Omental fat pad (tissue), 4 donors: ENCODE results near the gene KAT14. TPM values are rescaled to one million over a fixed set of nuclear protein-coding genes. Genes with fewer than 3 reads are reported as not detected.
A peak's percentile ranks its signal among the peaks of the same experiment; 100 is the strongest.
"Not testable (repeated sequence)": the region's sequence is repeated elsewhere in the genome, so short reads cannot be mapped to it uniquely, and the experiment has no call there.

Experiments used
- ATAC-seq: fragments of 150-250 bp; one replicate; pipeline ENCODE4 v1.9.1; 2016; ENCODE audit warnings: mild to moderate bottlenecking, moderate library complexity; ENCODE audit not compliant: low FRiP score
- DNase-seq: peaks from one replicate; pipeline ENCODE4 v3.0.0-alpha.2; 2019; ENCODE audit warnings: low spot score
- total RNA-seq, 4 donors: library from RNA; depleted of rRNA; stranded (reverse); fragments of >200 nt; gene quantifications; one replicate each; pipeline ENCODE4 v1.1.0, GENCODE V29; 2016
- TF ChIP-seq, protein P1 (sequence below), 3 donors: fragments of 450-650 bp; IDR thresholded peaks; one replicate each; pipeline ENCODE4 v1.5.1; 2016 to 2017; ENCODE audit warnings: antibody characterized with exemption in 3 of 3, mild to moderate bottlenecking in 3 of 3, moderate library complexity in 2 of 3

KAT14 gene, protein sequence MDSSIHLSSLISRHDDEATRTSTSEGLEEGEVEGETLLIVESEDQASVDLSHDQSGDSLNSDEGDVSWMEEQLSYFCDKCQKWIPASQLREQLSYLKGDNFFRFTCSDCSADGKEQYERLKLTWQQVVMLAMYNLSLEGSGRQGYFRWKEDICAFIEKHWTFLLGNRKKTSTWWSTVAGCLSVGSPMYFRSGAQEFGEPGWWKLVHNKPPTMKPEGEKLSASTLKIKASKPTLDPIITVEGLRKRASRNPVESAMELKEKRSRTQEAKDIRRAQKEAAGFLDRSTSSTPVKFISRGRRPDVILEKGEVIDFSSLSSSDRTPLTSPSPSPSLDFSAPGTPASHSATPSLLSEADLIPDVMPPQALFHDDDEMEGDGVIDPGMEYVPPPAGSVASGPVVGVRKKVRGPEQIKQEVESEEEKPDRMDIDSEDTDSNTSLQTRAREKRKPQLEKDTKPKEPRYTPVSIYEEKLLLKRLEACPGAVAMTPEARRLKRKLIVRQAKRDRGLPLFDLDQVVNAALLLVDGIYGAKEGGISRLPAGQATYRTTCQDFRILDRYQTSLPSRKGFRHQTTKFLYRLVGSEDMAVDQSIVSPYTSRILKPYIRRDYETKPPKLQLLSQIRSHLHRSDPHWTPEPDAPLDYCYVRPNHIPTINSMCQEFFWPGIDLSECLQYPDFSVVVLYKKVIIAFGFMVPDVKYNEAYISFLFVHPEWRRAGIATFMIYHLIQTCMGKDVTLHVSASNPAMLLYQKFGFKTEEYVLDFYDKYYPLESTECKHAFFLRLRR
- total RNA-seq, result 10 to 100 TPM in 1 of 4 donors, 1 to 10 TPM in 3; 5.5 to 11.9 (median 9.4) TPM

DNA sequence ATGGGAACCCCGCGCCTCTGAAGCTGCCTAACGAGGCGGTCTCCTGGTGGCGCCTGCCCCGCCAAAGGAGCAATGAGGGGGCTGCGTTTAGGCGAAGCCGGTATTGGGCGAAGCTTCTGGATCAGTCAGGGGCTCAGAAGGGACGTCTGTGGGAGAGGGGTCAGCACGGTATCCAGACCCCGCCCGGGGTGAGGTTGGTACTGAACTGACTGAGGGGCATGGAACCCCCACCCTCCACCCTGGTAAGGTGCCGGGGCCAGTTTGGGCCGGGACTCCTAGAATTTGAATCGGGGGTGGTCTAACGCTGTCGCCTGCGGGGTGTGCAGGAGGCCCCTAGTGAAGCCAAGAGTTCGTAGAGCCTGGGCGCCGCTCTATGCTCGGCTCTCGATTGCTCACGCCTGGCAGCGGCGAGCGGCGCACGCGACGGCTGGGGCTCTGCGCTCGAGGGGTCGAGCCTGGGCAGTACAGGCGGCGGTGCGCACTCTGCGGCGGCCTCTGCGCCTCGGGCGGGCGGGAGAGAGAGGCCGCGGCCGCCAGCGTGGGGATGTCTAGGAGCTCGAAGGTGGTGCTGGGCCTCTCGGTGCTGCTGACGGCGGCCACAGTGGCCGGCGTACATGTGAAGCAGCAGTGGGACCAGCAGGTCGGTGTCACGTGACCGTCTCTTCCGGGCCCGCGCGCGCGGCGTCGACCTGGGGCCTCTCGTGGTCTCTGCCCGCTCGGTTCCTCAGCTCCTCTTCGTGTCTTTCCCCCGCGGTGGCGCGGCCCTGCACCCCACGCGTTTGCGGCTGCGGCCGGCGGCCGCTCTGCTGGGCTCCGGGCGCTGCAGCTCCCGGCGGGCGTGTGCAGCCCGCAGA lies at the start of gene KAT14, which contains the start of gene PET117:
TSS of gene KAT14 (plus strand) at position 452 of the 854 bp plus-strand sequence. CDS start 4,798 bp downstream, outside the sequence.
TSS of gene PET117 (plus strand) at position 452 of the 854 bp plus-strand sequence. CDS start at position 545, 93 bp downstream.
- ATAC-seq (peak; percentile 97), DNase-seq (peak; percentile 62)
- TF ChIP-seq, protein P1, sequence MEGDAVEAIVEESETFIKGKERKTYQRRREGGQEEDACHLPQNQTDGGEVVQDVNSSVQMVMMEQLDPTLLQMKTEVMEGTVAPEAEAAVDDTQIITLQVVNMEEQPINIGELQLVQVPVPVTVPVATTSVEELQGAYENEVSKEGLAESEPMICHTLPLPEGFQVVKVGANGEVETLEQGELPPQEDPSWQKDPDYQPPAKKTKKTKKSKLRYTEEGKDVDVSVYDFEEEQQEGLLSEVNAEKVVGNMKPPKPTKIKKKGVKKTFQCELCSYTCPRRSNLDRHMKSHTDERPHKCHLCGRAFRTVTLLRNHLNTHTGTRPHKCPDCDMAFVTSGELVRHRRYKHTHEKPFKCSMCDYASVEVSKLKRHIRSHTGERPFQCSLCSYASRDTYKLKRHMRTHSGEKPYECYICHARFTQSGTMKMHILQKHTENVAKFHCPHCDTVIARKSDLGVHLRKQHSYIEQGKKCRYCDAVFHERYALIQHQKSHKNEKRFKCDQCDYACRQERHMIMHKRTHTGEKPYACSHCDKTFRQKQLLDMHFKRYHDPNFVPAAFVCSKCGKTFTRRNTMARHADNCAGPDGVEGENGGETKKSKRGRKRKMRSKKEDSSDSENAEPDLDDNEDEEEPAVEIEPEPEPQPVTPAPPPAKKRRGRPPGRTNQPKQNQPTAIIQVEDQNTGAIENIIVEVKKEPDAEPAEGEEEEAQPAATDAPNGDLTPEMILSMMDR (IDR thresholded peaks at IDR 0.05), result no peak

DNA sequence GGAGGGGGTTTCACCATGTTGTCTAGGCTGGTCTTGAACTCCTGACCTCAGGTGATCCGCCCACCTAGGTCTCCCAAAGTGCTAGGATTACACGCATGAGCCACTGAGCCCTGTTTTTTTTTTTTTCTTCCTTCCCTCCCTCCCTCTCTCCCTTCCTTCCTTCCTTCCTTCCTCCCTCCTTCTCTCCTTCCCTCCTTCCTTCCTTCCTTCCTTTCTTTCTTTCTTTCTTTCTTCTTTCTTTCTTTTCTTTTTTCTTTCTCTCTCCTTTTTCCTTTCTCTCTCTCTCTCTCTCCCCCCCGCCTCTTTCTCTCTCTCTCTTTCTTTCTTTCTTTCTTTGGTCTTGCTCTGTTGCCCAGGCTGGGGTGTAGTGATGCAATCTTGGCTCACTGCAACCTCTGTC lies 49.4 kb upstream of the KAT14 start:
- DNase-seq, ATAC-seq: not testable (repeated sequence)

DNA sequence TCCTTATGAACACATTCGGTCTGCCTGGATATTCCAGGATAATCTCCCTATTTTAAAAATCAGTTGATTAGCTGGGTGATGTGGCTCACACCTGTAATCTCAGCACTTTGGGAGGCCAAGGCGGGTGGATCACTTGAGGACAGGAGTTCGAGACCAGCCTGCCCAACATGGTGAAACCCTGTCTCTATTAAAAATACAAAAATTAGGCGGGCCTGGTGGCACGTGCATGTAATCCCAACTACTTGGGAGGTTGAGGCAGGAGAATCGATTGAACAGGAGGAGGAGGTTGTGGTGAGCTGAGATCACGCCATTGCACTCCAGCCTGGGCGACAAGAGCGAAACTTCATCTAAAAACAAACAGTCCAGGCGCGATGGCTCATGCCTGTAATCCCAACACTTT lies 48.8 kb upstream of the KAT14 start:
- not testable (repeated sequence) for ATAC-seq

DNA sequence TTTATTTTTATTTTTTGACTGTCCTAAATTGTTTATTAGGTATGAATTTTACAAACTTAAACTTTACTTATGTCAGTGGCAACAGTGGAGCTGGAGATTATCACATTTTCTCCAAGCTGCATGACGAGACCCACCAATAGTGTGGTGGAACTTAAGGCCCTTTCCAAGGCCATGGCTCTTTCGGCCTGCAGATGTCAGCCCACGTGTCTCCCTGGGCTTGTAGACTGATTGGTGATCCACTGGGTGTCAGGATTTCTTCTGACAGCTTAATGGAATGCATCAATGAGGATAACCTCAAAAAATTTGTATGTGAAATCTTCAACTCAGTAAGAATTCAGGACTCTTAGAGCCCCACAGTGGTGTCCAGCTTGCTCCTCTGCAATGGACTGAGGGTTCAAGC lies 47.6 kb upstream of the KAT14 start:
- TF ChIP-seq, protein P1 (IDR thresholded peaks at IDR 0.05), result no peak
- ATAC-seq, result no peak
- DNase-seq, result no peak

More for the DNA sequence above, 48.8 kb upstream of the KAT14 start:
- not testable (repeated sequence) for DNase-seq

DNA sequence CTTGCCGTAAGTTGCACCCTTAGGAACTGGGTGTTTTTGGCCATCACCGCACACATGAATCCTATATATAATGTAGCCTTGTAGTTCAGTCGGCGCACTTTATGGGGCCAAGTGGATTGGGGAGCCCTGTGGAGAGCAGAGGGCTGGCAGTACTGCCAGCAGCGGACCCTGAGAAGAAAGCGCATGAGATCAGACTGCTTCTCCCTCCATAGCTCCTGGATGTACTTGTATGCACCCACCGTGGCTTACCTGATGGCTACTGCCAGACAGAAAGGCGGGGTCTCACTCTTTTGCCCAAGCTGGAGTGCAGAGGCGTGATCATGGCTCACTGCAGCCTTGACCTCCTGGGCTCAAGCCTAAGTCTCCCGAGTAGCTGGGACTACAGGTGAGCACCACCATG lies 47.2 kb upstream of the KAT14 start:
- TF ChIP-seq, protein P1 (IDR thresholded peaks at IDR 0.05), result no peak
- DNase-seq (no peak), ATAC-seq (no peak)

DNA sequence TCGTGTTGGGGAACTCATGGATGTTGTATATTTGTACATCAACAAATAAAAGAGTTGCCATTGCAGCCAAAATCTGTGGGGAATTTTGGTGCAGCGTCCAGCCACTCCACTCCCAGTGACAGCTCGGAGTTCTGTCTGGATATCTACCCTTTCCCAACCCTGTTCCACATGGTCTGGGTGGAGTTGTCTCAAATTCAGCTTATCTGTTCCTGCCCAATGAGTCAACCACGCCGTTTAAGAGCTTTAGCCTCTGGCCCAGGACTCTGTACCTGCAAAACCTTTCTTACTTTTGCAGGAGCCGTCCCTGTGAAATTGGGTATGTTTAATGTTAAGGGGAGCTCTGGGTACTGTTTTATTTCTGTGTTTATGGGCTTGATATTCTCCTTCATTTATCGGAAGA lies 46.0 kb upstream of the KAT14 start:
- TF ChIP-seq, protein P1 (IDR thresholded peaks at IDR 0.05), result no peak
- ATAC-seq, result no peak
- no peak for DNase-seq

DNA sequence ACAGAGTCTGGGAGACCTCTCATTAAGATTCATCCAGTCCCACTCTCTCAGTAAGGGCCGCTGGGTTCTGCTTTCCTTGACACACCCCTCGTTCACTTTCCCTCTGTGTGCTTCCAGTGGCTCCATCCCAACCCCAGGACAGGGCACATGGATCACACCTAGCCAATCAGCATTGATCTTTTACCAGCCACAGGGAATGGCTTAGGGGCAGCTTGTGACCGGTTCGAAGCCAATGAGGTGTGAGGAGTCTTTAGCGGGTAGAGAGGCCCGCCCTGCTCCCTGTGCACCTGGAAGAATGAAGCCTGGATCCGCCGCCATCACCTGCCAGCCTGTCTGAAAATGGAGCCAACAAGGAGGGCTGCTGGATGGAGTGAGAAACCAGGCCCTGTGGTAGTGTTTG lies 44.8 kb upstream of the KAT14 start:
- TF ChIP-seq, protein P1 (IDR thresholded peaks at IDR 0.05), result no peak
- ATAC-seq (no peak), DNase-seq (no peak)
